Measurements from ENCODE around the gene EOMES. TPM values are rescaled to one million over a fixed set of nuclear protein-coding genes. Genes with fewer than 3 reads are reported as not detected.

Gene EOMES
- total and polyA plus RNA-seq, 2 donors (not counting 3 experiments of a cell fraction or from before 2014, with no cell fraction given): not detected

GRCh38 chr3:27715454-27715806 is 6.7 kb downstream of the EOMES start:
- Histone ChIP-seq H3K27me3 (ENCODE audit: control insufficient read depth in 2 of 2, insufficient read depth in 2 of 2, low read length in 2 of 2) (peaks cover 72 to 84% of the 10 kb centered on the region in 2 experiments), H3K27ac (ENCODE audit: insufficient read depth, low read depth, low read length) (no peak overlapping the region), H4K20me1 (replicated peaks; ENCODE audit: control insufficient read depth, extremely low read depth, insufficient read depth, low read length) (no peaks in the 10 kb centered on the region), H2AFZ (ENCODE audit: low read depth, low read length) (no peak overlapping the region), H3K4me1 (ENCODE audit: control insufficient read depth, extremely low read depth, insufficient read depth, low read length) (peaks cover 23% of the 10 kb centered on the region), H3K79me2 (ENCODE audit: control insufficient read depth, insufficient read depth, low read length) (no peaks in the 10 kb centered on the region), H3K9me1 (replicated peaks; ENCODE audit: control insufficient read depth, extremely low read depth, insufficient read depth, low read length) (no peaks in the 10 kb centered on the region), H3K9me3 (replicated peaks; ENCODE audit: control insufficient read depth, insufficient read depth, low read length) (no peaks in the 10 kb centered on the region), H3K4me3 (replicated peaks in 1 of 3; ENCODE audit: insufficient read depth in 1 of 3, low read depth in 1 of 3, low read length in 3 of 3) (no peak overlapping the region), H3K9ac (replicated peaks; ENCODE audit: extremely low read depth, insufficient read depth, low read length) (no peak overlapping the region), H3K36me3 (ENCODE audit: control insufficient read depth in 2 of 2, extremely low read depth in 1 of 2, insufficient read depth in 2 of 2, low read length in 2 of 2) (no peaks in the 10 kb centered on the region), H3K4me2 (ENCODE audit: insufficient read depth, low read length) (no peak overlapping the region)
- dilution Hi-C loops (cut with MboI; ENCODE audit: extremely low pct_ligation_motif_present, low sequenced_read_pairs): no loop called here
- ChIA-PET CTCF (interaction anchor here (0.6 to 1.5 kb wide), 5 partner anchors 9 to 613 kb away, joined by 3 to 4 read pairs (median 3); no protein-coding TSS in a partner anchor), POLR2A (no interaction called here)
- intact Hi-C loops (cut with micrococcal nuclease): no loop called here
- TF ChIP-seq POLR2A (IDR thresholded peaks at IDR 0.05; ENCODE audit: low read depth, low read length) (no peak), MYC (IDR thresholded peaks at IDR 0.05; ENCODE audit: low read depth, low read length) (no peak), GATA2 (IDR thresholded peaks at IDR 0.05; ENCODE audit: insufficient read depth, insufficient read length, low read depth, low read length) (no peak), FOS (IDR thresholded peaks at IDR 0.05; ENCODE audit: borderline replicate concordance, insufficient read depth, low read length) (no peak), EZH2 (IDR thresholded peaks at IDR 0.05; ENCODE audit: borderline replicate concordance, low read depth, low read length, severe bottlenecking) (no peak), POLR2AphosphoS5 (IDR thresholded peaks at IDR 0.05; ENCODE audit: insufficient read depth, low read depth, low read length) (no peak), CTCF (IDR thresholded peaks at IDR 0.05; ENCODE audit: extremely low read depth in 1 of 2, insufficient read depth in 1 of 2, low read depth in 1 of 2, low read length in 2 of 2) (no peak), MAX (IDR thresholded peaks at IDR 0.05; ENCODE audit: insufficient read depth, insufficient read length) (no peak), JUN (IDR thresholded peaks at IDR 0.05; ENCODE audit: borderline replicate concordance, insufficient read depth, insufficient read length, low read depth) (no peak)
- FAIRE-seq: no peak
- no peak for DNase-seq (ENCODE audit: low read depth, low spot score)
- BruUV-seq (replicated peaks): no TSS peak

Data from endothelial cell of umbilical vein (primary cell).